ENCODE measurements around the gene STX19.
A peak's percentile ranks its signal among the peaks of the same experiment; 100 is the strongest.
"Not testable (repeated sequence)": the region's sequence is repeated elsewhere in the genome, so short reads cannot be mapped to it uniquely, and the experiment has no call there.

STX19 gene

DNA sequence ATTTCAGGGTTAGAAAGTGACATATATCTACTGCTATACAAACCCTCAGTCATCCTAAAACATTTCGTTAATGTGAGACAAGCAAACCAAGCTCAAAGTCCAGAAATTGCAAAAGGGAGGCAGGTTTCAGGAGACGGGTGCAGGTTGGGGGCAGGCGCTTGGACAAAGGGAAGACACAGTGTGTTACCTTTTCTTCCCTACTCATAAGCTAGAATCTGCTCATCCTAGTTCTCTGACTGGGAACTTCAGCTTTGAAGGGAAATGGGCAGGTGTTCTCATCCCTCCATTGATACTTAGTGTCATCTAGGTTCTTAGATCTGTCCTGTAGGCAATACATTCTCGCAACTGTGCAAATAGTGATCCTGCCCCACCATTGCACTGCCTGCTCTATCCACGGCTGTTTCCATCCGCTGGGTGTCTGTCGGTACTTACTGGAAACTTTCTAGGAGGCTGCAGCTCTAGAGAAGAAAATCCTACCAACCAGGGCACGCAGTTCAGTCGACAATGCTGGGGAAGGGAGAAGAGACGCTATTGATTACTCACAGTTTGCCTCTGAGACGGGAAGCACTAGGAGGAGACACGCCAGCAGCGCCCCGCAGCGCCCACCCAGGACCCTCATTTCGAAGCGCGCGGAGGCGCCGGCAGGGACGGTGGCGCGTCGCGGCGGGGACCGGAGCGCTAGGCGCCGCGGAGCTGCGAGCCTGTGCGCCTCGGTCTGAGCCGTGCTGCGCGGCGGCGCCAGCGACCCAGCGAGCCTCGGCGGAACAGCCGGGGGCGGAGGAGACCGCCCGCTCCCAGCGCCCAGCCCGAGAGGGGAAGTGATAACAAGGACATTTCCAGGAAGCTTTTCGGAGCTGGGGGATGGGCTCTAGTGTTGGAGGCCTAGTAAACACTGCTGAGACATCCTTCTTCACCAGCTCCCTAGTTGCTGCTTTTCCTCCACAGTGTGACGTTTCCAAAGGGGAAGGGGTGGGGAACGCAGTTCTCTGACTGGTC lies 55.0 kb downstream of the STX19 start, which contains the start of gene PROS1:
Gene PROS1 (minus strand): TSS at position 766 of the 996 bp plus-strand sequence. CDS start 147 bp downstream, at position 619.
- no peaks in the 10 kb centered on the region for H3K79me2 ChIP-seq (ENCODE audit: control insufficient read depth, low read length)
- H3K4me1 ChIP-seq (ENCODE audit: control insufficient read depth, low read length): peaks cover 11% of the 10 kb centered on the region
- peaks cover 8% of the 10 kb centered on the region; the same call in 1 of the 2 replicates for H3F3A ChIP-seq (ENCODE audit: control insufficient read depth, insufficient read depth)
- peak within 1 kb of the TSS; percentile 68 for H3K4me3 ChIP-seq (ENCODE audit: low read length)
- no peak within 1 kb of the TSS for H3K27ac ChIP-seq (ENCODE audit: low read depth, low read length)
- H3K9me2 ChIP-seq (replicated peaks; ENCODE audit: control insufficient read depth, low read length): no peaks in the 10 kb centered on the region
- no peaks in the 10 kb centered on the region for H3K36me3 ChIP-seq (ENCODE audit: control insufficient read depth, low read length)
- TF ChIP-seq EZH2phosphoT487 (IDR thresholded peaks at IDR 0.05; ENCODE audit: borderline replicate concordance, low read length) (no peak), CTCF (IDR thresholded peaks at IDR 0.05; ENCODE audit: low read depth, low read length, poor library complexity, severe bottlenecking) (peak; percentile 27)
- H3K9me3 ChIP-seq (ENCODE audit: control insufficient read depth, insufficient read depth, low read length): no peaks in the 10 kb centered on the region
- peak within 1 kb of the TSS; percentile 72 for H3K4me2 ChIP-seq (ENCODE audit: low read length)
- no peaks in the 10 kb centered on the region for H4K20me1 ChIP-seq (ENCODE audit: control insufficient read depth, insufficient read depth, low read depth, low read length)
- H3K27me3 ChIP-seq (ENCODE audit: control insufficient read depth, low read length): peaks cover 11% of the 10 kb centered on the region

DNA sequence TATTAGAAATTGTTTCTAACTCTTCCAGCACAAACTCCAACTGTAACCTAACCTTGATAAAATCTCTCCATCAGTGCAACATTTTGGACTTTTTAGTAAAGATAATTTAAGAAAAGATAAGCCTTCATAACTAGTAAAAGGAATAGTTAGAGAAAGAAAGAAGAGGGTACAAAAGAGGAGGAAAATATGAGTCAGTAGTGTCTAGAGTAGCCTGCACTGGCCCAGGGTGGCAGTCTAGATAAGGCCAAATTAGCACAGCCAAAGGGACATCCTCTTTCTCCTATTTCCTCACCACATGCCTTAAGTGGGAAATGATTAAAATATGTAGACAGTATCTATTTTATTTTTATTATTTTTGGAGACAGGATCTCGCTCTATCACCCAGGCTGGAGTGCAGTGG lies 58.4 kb downstream of the STX19 start:
- Histone ChIP-seq H3K9me3 (ENCODE audit: control insufficient read depth, insufficient read depth, low read length) (no peaks in the 10 kb centered on the region), H3F3A (ENCODE audit: control insufficient read depth, insufficient read depth) (peaks cover 8% of the 10 kb centered on the region; the same call in 1 of the 2 replicates), H3K27me3 (ENCODE audit: control insufficient read depth, low read length) (peaks cover 11% of the 10 kb centered on the region), H3K79me2 (ENCODE audit: control insufficient read depth, low read length) (no peaks in the 10 kb centered on the region), H3K4me3 (ENCODE audit: low read length) (no peak overlapping the region), H3K27ac (ENCODE audit: low read depth, low read length) (no peak overlapping the region), H3K4me2 (ENCODE audit: low read length) (no peak overlapping the region), H3K4me1 (ENCODE audit: control insufficient read depth, low read length) (peaks cover 11% of the 10 kb centered on the region), H4K20me1 (ENCODE audit: control insufficient read depth, insufficient read depth, low read depth, low read length) (no peaks in the 10 kb centered on the region), H3K9me2 (replicated peaks; ENCODE audit: control insufficient read depth, low read length) (no peaks in the 10 kb centered on the region), H3K36me3 (ENCODE audit: control insufficient read depth, low read length) (no peaks in the 10 kb centered on the region)
- TF ChIP-seq CTCF (IDR thresholded peaks at IDR 0.05; ENCODE audit: low read depth, low read length, poor library complexity, severe bottlenecking) (no peak), EZH2phosphoT487 (IDR thresholded peaks at IDR 0.05; ENCODE audit: borderline replicate concordance, low read length) (no peak)

DNA sequence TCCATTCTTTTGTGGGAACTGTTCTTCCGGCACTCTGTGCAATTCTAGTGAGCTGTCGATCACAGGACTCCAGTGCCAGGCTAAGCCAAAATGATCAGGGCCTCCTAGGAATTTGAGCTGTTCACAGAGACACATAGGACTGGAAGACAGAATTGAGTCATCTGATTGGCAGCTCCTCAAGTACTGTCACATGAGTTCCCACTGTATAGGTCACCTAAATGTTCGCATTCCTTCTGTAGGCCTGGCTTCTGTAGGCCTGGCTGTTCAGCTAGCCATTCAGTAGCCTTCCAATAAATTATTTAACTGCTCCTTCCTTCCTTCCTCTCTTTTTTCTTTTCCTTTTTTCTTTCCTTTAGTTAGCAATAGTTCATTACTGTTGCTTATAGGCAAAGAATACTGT lies 59.0 kb downstream of the STX19 start:
- Histone ChIP-seq H4K20me1 (ENCODE audit: control insufficient read depth, insufficient read depth, low read depth, low read length) (no peaks in the 10 kb centered on the region), H3K9me2 (replicated peaks; ENCODE audit: control insufficient read depth, low read length) (no peaks in the 10 kb centered on the region), H3K36me3 (ENCODE audit: control insufficient read depth, low read length) (no peaks in the 10 kb centered on the region), H3K4me3 (ENCODE audit: low read length) (no peak overlapping the region), H3K79me2 (ENCODE audit: control insufficient read depth, low read length) (no peaks in the 10 kb centered on the region), H3K27ac (ENCODE audit: low read depth, low read length) (no peak overlapping the region), H3K4me1 (ENCODE audit: control insufficient read depth, low read length) (peaks cover 11% of the 10 kb centered on the region), H3K4me2 (ENCODE audit: low read length) (no peak overlapping the region), H3K27me3 (ENCODE audit: control insufficient read depth, low read length) (peaks cover 11% of the 10 kb centered on the region), H3F3A (ENCODE audit: control insufficient read depth, insufficient read depth) (peaks cover 8% of the 10 kb centered on the region; the same call in 1 of the 2 replicates), H3K9me3 (ENCODE audit: control insufficient read depth, insufficient read depth, low read length) (no peaks in the 10 kb centered on the region)
- no peak for TF ChIP-seq CTCF (IDR thresholded peaks at IDR 0.05; ENCODE audit: low read depth, low read length, poor library complexity, severe bottlenecking)

DNA sequence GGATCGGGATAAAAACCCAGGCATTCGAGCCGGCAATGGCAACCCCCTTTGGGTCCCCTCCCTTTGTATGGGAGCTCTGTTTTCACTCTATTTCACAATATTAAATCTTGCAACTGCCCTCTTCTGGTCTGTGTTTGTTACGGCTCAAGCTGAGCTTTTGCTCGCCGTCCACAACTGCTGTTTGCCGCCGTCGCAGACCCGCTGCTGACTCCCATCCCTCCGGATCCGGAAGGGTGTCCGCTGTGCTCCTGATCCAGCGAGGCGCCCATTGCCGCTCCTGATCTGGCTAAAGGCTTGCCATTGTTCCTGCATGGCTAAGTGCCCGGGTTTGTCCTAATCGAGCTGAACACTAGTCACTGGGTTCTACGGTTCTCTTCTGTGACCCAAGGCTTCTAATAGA lies 63.3 kb downstream of the STX19 start:
- H3K27me3 ChIP-seq (ENCODE audit: control insufficient read depth, low read length); H3F3A ChIP-seq (ENCODE audit: control insufficient read depth, insufficient read depth); H3K4me3 ChIP-seq (ENCODE audit: low read length); H3K36me3 ChIP-seq (ENCODE audit: control insufficient read depth, low read length); H3K9me2 ChIP-seq (replicated peaks; ENCODE audit: control insufficient read depth, low read length); H3K79me2 ChIP-seq (ENCODE audit: control insufficient read depth, low read length); H3K4me1 ChIP-seq (ENCODE audit: control insufficient read depth, low read length); H4K20me1 ChIP-seq (ENCODE audit: control insufficient read depth, insufficient read depth, low read depth, low read length); H3K9me3 ChIP-seq (ENCODE audit: control insufficient read depth, insufficient read depth, low read length); H3K4me2 ChIP-seq (ENCODE audit: low read length); H3K27ac ChIP-seq (ENCODE audit: low read depth, low read length): not testable (repeated sequence)
